SH-SY5Y (cell line): Measurements from ENCODE around the gene FGG.

Source experiments
- GATA2 ChIP-seq: IDR thresholded peaks from 2 replicates; pipeline ENCODE4 v1.6.1; 2011; ENCODE audit warnings: mild to moderate bottlenecking, low read depth, low read length
- GATA3 ChIP-seq: IDR thresholded peaks from 2 replicates; pipeline ENCODE4 v1.6.1; 2011; ENCODE audit warnings: low read depth, mild to moderate bottlenecking, low read length, moderate library complexity

The FGG gene

GRCh38 chr4:154612472-154613414 lies at the start of gene FGG:
TSS of gene FGG (minus strand) at chr4:154612656. CDS start at chr4:154612609, 47 bp downstream.
- TF ChIP-seq GATA3 (no peak), GATA2 (no peak)

- no peak for TF ChIP-seq GATA2
These were observed 47.6 kb upstream of the FGG start for GRCh38 chr4:154660052-154660451.

GRCh38 chr4:154658680-154659405 lies 46.4 kb upstream of the FGG start:
- TF ChIP-seq GATA2 (no peak), GATA3 (no peak)

GRCh38 chr4:154643493-154643892 lies 31.0 kb upstream of the FGG start:
- TF ChIP-seq GATA3: no peak
- no peak for TF ChIP-seq GATA2

- TF ChIP-seq GATA2 (no peak), GATA3 (no peak)
These were observed 30.0 kb upstream of the FGG start for GRCh38 chr4:154642373-154643009.

GRCh38 chr4:154640999-154641398 lies 28.5 kb upstream of the FGG start:
- TF ChIP-seq GATA2: no peak
- TF ChIP-seq GATA3: no peak

GRCh38 chr4:154634058-154634457 lies 21.6 kb upstream of the FGG start:
- TF ChIP-seq GATA2 (no peak), GATA3 (no peak)

- TF ChIP-seq GATA2 (no peak), GATA3 (no peak)
These were observed 19.4 kb upstream of the FGG start for GRCh38 chr4:154631828-154632227.

GRCh38 chr4:154630324-154630723 lies 17.9 kb upstream of the FGG start:
- TF ChIP-seq GATA2 (no peak), GATA3 (no peak)

GRCh38 chr4:154626793-154627484 lies 14.5 kb upstream of the FGG start:
- TF ChIP-seq GATA2 (no peak), GATA3 (no peak)

GRCh38 chr4:154625971-154626370 lies 13.5 kb upstream of the FGG start:
- TF ChIP-seq GATA3 (no peak), GATA2 (no peak)

GRCh38 chr4:154623995-154624394 lies 11.5 kb upstream of the FGG start:
- TF ChIP-seq GATA2 (no peak), GATA3 (no peak)

- TF ChIP-seq GATA3 (no peak), GATA2 (no peak)
These were observed 11.0 kb upstream of the FGG start for GRCh38 chr4:154623436-154623835.

GRCh38 chr4:154622598-154622997 lies 10.1 kb upstream of the FGG start:
- TF ChIP-seq GATA2: no peak
- TF ChIP-seq GATA3: no peak
